Measurements from ENCODE around the gene CFL2. TPM values are rescaled to one million over a fixed set of nuclear protein-coding genes. Genes with fewer than 3 reads are reported as not detected.
A peak's percentile ranks its signal among the peaks of the same experiment; 100 is the strongest.
"Not testable (repeated sequence)": the region's sequence is repeated elsewhere in the genome, so short reads cannot be mapped to it uniquely, and the experiment has no call there.

The CFL2 gene
- total RNA-seq, 1 donor from 2014 or later: 61.1 TPM

GRCh38 chr14:34711796-34712712 is 2.3 kb downstream of the CFL2 start:
- DNase-seq (ENCODE audit: low read depth, low spot score): no peak

- no peak for DNase-seq (ENCODE audit: low read depth, low spot score)
Measured at GRCh38 chr14:34711169-34711568, 3.2 kb downstream of the CFL2 start.

- no peak for DNase-seq (ENCODE audit: low read depth, low spot score)
Measured at GRCh38 chr14:34710744-34711143, 3.6 kb downstream of the CFL2 start.

- no peak for DNase-seq (ENCODE audit: low read depth, low spot score)
Measured at GRCh38 chr14:34710006-34710405, 4.4 kb downstream of the CFL2 start.

GRCh38 chr14:34707722-34708121 is 6.7 kb downstream of the CFL2 start:
- no peak for DNase-seq (ENCODE audit: low read depth, low spot score)

GRCh38 chr14:34701808-34702207 is 12.6 kb downstream of the CFL2 start:
- peak; percentile 7 for DNase-seq (ENCODE audit: low read depth, low spot score)

- DNase-seq (ENCODE audit: low read depth, low spot score): no peak
Measured at GRCh38 chr14:34700622-34701130, 13.7 kb downstream of the CFL2 start.

GRCh38 chr14:34699873-34700621 is 14.3 kb downstream of the CFL2 start:
- DNase-seq (ENCODE audit: low read depth, low spot score): peak; percentile 70

- DNase-seq (ENCODE audit: low read depth, low spot score): not testable (repeated sequence)
Measured at GRCh38 chr14:34694216-34694615, 20.2 kb downstream of the CFL2 start.

GRCh38 chr14:34693228-34693939 is 21.0 kb downstream of the CFL2 start:
- no peak for DNase-seq (ENCODE audit: low read depth, low spot score)

- no peak for DNase-seq (ENCODE audit: low read depth, low spot score)
Measured at GRCh38 chr14:34692898-34693227, 21.5 kb downstream of the CFL2 start.

- no peak for DNase-seq (ENCODE audit: low read depth, low spot score)
Measured at GRCh38 chr14:34692348-34692747, 22.0 kb downstream of the CFL2 start.

GRCh38 chr14:34691206-34691605 is 23.2 kb downstream of the CFL2 start:
- DNase-seq (ENCODE audit: low read depth, low spot score): no peak

- DNase-seq (ENCODE audit: low read depth, low spot score): no peak
Measured at GRCh38 chr14:34688470-34689206, 25.8 kb downstream of the CFL2 start.

GRCh38 chr14:34685819-34686428 is 28.5 kb downstream of the CFL2 start:
- DNase-seq (ENCODE audit: low read depth, low spot score): no peak

GRCh38 chr14:34684578-34684977 is 29.8 kb downstream of the CFL2 start:
- DNase-seq (ENCODE audit: low read depth, low spot score): no peak

GRCh38 chr14:34682787-34683321 is 31.5 kb downstream of the CFL2 start:
- DNase-seq (ENCODE audit: low read depth, low spot score): no peak

GRCh38 chr14:34680806-34681479 is 33.5 kb downstream of the CFL2 start:
- no peak for DNase-seq (ENCODE audit: low read depth, low spot score)

GRCh38 chr14:34678735-34679134 is 35.7 kb downstream of the CFL2 start:
- no peak for DNase-seq (ENCODE audit: low read depth, low spot score)

GRCh38 chr14:34678306-34678705 is 36.1 kb downstream of the CFL2 start:
- peak; percentile 7 for DNase-seq (ENCODE audit: low read depth, low spot score)

Measured in pulmonary artery endothelial cell (primary cell).